NCI-H2227 treated with DMSO at 0.1 percent for 48 hours (cell line): ENCODE data around the gene ENOX2.
"Not testable (repeated sequence)": the region's sequence is repeated elsewhere in the genome, so short reads cannot be mapped to it uniquely, and the experiment has no call there.

Experiments used
- DNase-seq: peaks from one replicate; lab custom pipeline; 2025; lab: John Stamatoyannopoulos, UW

The ENOX2 gene

DNA sequence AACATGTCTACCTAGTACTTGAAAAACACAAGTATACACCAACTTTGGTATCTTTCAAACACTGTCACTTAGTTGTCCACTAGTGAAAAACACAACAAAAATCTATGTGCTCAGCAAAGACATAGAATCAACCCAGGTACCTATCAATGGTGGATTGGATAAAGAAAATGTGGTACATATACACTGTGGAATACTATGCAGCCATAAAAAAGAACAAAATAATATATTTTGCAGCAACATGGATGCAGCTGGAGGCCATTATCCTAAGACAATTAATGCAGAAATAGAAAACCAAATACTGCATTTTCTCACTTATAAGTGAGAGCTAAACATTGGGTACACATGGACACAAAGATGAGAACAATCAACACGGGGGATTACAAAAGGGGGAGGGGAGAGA is 148.7 kb downstream of the ENOX2 start:
- no peak for DNase-seq

GRCh38 chrX:130746709-130747342 is 156.2 kb downstream of the ENOX2 start:
- no peak for DNase-seq

DNA sequence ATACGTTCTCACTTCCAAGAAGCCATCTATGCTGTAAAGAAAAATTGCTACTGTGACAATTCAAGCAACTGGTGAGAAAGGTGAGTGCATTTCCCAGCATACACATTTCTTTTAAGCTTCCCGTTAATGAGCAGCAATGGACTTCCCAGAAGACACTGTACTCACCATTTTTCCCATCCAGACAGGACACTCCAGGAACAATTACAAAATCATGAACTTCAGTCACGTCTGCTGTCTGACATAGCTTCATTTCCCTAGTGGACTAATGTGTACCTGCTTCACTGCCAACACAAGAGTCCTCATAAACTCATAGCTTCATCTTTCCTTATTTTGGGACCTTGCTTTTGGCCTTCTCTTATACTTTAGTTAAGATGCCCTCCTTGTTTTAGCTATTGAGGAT is 156.9 kb downstream of the ENOX2 start:
- no peak for DNase-seq

- peak; percentile 59 for DNase-seq
Observed at GRCh38 chrX:130741584-130741983, 161.4 kb downstream of the ENOX2 start.

DNA sequence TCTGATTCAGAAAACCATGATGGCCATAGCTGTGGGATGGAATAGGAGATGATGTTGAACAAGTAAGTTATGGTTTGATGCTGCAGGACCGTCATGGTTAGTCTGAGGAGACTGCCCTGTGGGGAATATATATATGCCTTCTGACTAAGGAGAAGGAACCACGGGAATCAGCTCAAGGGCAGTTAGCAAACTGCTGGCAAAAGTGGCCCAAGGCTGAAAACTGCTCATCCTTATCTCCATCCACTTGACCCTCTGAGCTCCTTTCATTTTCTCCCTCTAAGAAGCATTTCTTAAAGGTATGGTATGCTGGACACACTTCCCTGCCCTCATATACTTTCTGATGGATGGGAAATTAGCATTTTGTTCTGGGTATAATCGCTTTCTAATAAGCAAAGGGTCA is 161.9 kb downstream of the ENOX2 start:
- DNase-seq, result no peak

- DNase-seq, result no peak
Observed at GRCh38 chrX:130738638-130739195, 164.3 kb downstream of the ENOX2 start.

DNA sequence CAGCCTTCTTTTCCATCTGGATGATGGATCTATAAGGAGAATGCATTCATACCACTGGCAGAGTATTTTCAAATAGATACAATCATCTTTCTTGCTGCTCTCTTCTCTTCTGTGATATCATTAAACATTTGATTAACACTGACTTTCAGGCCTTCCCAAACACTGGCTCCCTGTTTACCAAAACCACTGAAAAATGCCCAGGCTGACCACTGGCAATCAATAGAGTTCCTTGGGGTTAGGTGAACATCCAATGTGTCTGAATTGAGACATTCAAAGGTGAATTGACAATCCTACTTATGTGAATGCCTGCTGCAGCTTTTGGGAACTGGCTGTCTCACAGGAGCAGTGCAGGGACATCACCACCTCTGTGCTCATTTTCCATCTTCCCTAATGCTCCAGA is 168.3 kb downstream of the ENOX2 start:
- no peak for DNase-seq

GRCh38 chrX:130728208-130728607 is 174.8 kb downstream of the ENOX2 start:
- no peak for DNase-seq

GRCh38 chrX:130726661-130727060 is 176.3 kb downstream of the ENOX2 start:
- DNase-seq, result no peak

GRCh38 chrX:130725519-130725918 is 177.5 kb downstream of the ENOX2 start:
- DNase-seq, result no peak

DNA sequence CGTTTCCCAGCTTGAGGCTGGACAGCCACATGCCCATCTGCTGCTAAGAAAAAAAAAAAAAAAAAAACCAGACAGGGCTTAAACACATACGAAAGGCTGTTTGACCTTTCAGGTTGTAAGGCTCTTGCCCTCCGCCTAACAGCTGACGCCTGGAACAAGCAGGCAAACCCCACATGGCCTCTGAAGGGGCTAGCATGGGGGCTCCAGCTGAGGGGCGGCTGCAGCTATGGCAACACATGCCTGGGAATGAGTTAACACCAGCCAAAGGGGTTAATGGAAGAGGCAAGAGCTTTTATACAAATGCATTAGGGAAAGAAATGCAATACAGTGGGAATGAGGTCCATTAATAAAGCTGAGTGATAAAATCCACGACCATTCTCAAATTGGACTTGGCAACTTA is 183.6 kb downstream of the ENOX2 start:
- DNase-seq, result no peak

GRCh38 chrX:130718137-130718536 is 184.9 kb downstream of the ENOX2 start:
- no peak for DNase-seq

DNA sequence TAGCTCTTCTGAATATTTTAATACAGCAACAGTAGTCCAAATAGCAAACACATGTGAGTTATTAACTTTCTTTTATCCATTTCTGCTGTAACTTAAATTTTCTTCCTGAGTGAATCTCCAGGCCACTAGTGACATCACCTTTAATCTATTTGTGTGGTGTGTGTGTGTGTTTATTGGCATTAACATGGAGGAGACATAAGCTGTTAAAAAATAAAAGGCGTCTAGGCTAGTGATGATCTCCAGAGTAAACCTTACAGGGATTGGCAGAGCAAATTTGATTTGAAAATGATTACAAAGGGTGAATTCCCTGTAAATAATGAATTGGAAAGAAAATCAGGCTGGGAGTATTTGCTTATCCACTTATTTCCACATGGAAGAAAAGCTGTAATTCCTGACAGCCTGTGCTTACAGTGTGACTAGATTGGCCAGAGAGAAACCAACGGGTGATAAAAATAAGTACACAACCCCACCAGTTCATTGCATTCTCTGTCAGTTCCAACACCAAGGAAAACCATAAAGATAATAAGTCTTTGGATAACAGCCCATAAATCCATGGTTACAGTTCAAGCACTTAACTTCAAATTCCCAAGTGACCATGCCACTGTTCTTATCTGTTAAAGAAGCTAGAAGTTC is 186.1 kb downstream of the ENOX2 start:
- no peak for DNase-seq

GRCh38 chrX:130716346-130716745 is 186.7 kb downstream of the ENOX2 start:
- DNase-seq, result no peak

DNA sequence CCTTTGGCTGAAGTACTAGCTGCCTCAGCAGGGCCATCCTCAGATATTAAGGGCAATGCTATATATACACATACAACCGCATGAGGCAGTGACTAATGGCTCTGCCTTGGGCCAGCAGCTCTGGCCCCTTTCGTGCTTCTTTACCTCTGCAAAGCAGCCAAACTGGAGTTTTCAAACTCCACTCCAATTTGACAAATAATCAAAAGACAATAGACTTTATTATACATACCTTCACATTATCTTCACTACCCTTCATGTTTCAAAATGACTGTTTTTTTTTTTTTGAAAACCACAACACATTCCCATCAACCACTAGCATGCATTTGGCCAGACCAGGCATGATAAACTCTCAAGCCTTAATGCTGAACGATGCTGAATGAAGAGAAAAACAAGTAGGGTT is 187.7 kb downstream of the ENOX2 start:
- DNase-seq, result no peak

DNA sequence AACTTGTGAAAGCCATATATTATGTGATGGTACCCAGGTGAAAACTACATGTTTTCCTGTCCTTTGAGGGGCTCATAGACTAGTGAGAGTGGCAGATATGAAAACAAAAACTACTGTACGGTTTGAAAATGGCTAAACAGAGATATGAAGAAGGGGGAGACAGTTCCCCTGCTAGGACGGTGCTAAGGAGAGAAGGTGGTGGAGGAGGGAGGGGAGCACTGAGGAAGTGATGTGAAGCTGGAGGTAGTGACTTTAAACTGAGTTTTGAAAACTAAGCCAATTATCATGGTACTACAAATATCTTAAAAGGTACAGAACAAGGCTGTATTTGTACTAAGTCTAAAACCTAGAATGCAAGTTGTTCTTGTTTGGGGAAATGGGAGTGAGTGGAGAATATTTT is 188.3 kb downstream of the ENOX2 start:
- DNase-seq, result no peak

GRCh38 chrX:130714135-130714534 is 188.9 kb downstream of the ENOX2 start:
- no peak for DNase-seq

DNA sequence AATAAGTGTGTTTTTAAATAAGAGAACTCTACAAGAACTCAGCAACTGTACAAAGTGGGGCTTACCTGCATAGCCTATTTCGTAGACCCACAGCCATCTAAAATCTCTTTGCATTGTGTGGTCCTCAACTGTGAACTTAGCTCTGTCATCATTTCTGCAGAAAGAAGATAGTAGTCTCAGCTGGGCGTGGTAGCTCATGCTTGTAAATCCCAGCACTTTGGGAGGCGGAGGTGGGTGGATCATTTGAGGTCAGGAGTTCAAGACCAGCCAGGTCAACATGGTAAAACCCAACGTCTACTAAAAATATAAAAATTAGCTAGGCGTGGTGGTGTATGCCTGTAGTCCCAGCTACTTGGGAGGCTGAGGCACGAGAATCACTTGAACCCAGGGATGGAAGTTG is 193.8 kb downstream of the ENOX2 start:
- not testable (repeated sequence) for DNase-seq

GRCh38 chrX:130705591-130705990 is 197.4 kb downstream of the ENOX2 start:
- DNase-seq, result no peak

- no peak for DNase-seq
Observed at GRCh38 chrX:130704053-130705038, 198.7 kb downstream of the ENOX2 start.

DNA sequence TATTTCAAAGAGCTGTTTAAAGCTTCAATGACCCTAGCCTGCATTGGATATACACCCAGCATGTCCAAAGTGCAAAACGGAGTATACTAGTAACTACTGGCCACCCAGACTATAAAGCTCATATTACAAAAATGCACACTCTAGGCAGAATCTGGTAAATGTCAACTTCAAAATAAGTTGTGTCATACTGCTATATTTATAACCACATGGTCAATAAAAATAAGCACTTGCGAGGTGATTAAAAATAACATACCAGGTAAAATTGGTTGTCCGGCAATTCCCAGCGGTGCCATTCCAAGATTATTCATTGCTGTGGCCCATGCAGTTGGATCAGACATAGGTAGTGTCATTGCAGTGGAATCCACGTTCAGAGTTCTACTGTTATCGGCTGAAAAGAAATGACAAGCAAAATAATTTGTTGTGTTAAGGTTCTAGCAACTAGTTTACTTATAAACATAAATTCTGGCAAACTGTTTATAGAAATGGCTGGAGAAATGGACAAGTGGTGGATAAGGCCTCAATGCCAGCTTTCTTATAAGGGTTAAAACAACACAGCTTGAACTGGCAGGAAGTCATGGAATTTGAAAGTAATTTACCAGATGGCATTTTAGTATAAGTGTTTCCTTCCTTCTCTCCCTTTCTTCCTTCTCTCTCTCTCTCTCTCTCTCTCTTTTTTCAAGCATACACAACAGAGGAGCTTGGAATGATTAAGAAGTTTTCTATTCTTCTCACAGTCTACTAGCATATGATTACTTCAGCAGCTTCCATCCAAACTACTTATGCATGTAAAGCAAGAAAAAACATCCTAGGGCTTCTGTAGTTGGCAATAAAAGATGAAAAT is 199.9 kb downstream of the ENOX2 start:
- no peak for DNase-seq

GRCh38 chrX:130700629-130701028 is 202.4 kb downstream of the ENOX2 start:
- no peak for DNase-seq
